SK-N-SH treated with all-trans-retinoic acid at 6 μM for 48 hours (cell line): Measurements from ENCODE around the gene NUCB2.

Experiments used
- BACH2 ChIP-seq: fragments of 250-450 bp; sonication (Bioruptor Pico); IDR thresholded peaks from 2 replicates; pipeline ENCODE4 v1.9.0; 2021; ENCODE audit warnings: mild to moderate bottlenecking, borderline replicate concordance
- GLIS3 ChIP-seq: fragments of 250-450 bp; sonication (Bioruptor Pico); IDR thresholded peaks from 2 replicates; pipeline ENCODE4 v1.5.0; 2020; ENCODE audit warnings: mild to moderate bottlenecking, moderate library complexity
- PPARA ChIP-seq: fragments of 250-450 bp; sonication (Bioruptor Pico); IDR thresholded peaks from 2 replicates; pipeline ENCODE4 v1.5.0; 2020; ENCODE audit warnings: mild to moderate bottlenecking, borderline replicate concordance
- RARB ChIP-seq: fragments of 250-450 bp; sonication (Bioruptor Pico); IDR thresholded peaks from 2 replicates; pipeline ENCODE4 v1.8.0; 2021; ENCODE audit warnings: mild to moderate bottlenecking, moderate library complexity
- SNAI2 ChIP-seq: fragments of 250-450 bp; sonication (Bioruptor Pico); IDR thresholded peaks from 2 replicates; pipeline ENCODE4 v1.5.0; 2020; ENCODE audit warnings: mild to moderate bottlenecking, moderate library complexity
- TOX ChIP-seq: fragments of 250-450 bp; sonication (Bioruptor Pico); IDR thresholded peaks from 2 replicates; pipeline ENCODE4 v1.8.0; 2021; ENCODE audit warnings: mild to moderate bottlenecking, moderate library complexity, borderline replicate concordance
- ZC3H10 ChIP-seq: fragments of 250-450 bp; sonication (Bioruptor Pico); IDR thresholded peaks from 2 replicates; pipeline ENCODE4 v1.5.1; 2021; ENCODE audit warnings: mild to moderate bottlenecking, moderate library complexity
- ZFP30 ChIP-seq: fragments of 450-650 bp; formaldehyde crosslinking; IDR thresholded peaks from 2 replicates; pipeline ENCODE4 v1.5.0; 2022; ENCODE audit warnings: mild to moderate bottlenecking, moderate library complexity
- ZNF565 ChIP-seq: fragments of 450-650 bp; formaldehyde crosslinking; conservative IDR thresholded peaks from 2 replicates; pipeline ENCODE4 v1.5.0; 2020; ENCODE audit warnings: low read depth, mild to moderate bottlenecking, moderate library complexity
- TF ChIP-seq, protein P1 (sequence below): fragments of 250-450 bp; sonication (Bioruptor Pico); IDR thresholded peaks from 2 replicates; pipeline ENCODE4 v1.8.0; 2020; ENCODE audit warnings: mild to moderate bottlenecking, moderate library complexity, borderline replicate concordance
- TF ChIP-seq, protein P2 (sequence below): fragments of 250-450 bp; sonication (Bioruptor Pico); IDR thresholded peaks from 2 replicates; pipeline ENCODE4 v1.5.1; 2021; ENCODE audit warnings: mild to moderate bottlenecking, moderate library complexity
- TF ChIP-seq, protein P3 (sequence below): fragments of 250-450 bp; sonication (Bioruptor Pico); IDR thresholded peaks from 2 replicates; pipeline ENCODE4 v1.5.1; 2020; ENCODE audit warnings: low read depth, mild to moderate bottlenecking, moderate library complexity

DNA sequence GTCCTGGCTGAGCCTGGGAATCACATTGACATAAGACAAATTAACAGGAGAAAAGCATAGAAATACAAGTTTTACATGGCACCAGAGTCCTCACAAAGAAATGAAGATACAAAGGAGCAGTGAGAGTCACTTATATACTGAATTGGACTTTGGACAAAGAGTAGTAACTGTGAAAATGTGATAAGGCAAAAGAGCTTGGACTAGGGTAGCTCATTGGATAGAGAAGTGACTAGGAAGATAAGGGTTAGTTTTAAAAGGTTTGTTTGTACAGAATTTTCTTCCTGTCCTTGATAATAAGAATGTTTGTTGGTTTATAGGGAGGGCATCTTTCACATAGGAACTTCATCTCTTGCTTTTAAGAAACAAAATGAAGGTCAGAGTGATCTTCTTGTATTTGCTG, 17.9 kb upstream of the NUCB2 start:
- TF ChIP-seq PPARA (no peak), SNAI2 (no peak), RARB (no peak), TOX (CRISPR knock-in tag) (no peak), ZNF565 (CRISPR knock-in tag) (no peak), ZC3H10 (CRISPR knock-in tag) (no peak), BACH2 (CRISPR knock-in tag) (no peak), ZFP30 (CRISPR knock-in tag) (no peak), GLIS3 (CRISPR knock-in tag) (no peak)
- TF ChIP-seq, protein P1, sequence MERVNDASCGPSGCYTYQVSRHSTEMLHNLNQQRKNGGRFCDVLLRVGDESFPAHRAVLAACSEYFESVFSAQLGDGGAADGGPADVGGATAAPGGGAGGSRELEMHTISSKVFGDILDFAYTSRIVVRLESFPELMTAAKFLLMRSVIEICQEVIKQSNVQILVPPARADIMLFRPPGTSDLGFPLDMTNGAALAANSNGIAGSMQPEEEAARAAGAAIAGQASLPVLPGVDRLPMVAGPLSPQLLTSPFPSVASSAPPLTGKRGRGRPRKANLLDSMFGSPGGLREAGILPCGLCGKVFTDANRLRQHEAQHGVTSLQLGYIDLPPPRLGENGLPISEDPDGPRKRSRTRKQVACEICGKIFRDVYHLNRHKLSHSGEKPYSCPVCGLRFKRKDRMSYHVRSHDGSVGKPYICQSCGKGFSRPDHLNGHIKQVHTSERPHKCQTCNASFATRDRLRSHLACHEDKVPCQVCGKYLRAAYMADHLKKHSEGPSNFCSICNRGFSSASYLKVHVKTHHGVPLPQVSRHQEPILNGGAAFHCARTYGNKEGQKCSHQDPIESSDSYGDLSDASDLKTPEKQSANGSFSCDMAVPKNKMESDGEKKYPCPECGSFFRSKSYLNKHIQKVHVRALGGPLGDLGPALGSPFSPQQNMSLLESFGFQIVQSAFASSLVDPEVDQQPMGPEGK (CRISPR knock-in tag): no peak
- TF ChIP-seq, protein P2, sequence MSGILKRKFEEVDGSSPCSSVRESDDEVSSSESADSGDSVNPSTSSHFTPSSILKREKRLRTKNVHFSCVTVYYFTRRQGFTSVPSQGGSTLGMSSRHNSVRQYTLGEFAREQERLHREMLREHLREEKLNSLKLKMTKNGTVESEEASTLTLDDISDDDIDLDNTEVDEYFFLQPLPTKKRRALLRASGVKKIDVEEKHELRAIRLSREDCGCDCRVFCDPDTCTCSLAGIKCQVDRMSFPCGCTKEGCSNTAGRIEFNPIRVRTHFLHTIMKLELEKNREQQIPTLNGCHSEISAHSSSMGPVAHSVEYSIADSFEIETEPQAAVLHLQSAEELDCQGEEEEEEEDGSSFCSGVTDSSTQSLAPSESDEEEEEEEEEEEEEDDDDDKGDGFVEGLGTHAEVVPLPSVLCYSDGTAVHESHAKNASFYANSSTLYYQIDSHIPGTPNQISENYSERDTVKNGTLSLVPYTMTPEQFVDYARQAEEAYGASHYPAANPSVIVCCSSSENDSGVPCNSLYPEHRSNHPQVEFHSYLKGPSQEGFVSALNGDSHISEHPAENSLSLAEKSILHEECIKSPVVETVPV: no peak
- TF ChIP-seq, protein P3, sequence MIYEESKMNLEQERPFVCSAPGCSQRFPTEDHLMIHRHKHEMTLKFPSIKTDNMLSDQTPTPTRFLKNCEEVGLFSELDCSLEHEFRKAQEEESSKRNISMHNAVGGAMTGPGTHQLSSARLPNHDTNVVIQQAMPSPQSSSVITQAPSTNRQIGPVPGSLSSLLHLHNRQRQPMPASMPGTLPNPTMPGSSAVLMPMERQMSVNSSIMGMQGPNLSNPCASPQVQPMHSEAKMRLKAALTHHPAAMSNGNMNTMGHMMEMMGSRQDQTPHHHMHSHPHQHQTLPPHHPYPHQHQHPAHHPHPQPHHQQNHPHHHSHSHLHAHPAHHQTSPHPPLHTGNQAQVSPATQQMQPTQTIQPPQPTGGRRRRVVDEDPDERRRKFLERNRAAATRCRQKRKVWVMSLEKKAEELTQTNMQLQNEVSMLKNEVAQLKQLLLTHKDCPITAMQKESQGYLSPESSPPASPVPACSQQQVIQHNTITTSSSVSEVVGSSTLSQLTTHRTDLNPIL (CRISPR knock-in tag): no peak
